Kidney tubule cell (primary cell): ENCODE results near the gene FER.
"Not testable (repeated sequence)": the region's sequence is repeated elsewhere in the genome, so short reads cannot be mapped to it uniquely, and the experiment has no call there.

Experiments used
- DNase-seq: peaks from one replicate; pipeline ENCODE4 v3.0.0-alpha.2; 2018; ENCODE audit warnings: low spot score

The FER gene

DNA sequence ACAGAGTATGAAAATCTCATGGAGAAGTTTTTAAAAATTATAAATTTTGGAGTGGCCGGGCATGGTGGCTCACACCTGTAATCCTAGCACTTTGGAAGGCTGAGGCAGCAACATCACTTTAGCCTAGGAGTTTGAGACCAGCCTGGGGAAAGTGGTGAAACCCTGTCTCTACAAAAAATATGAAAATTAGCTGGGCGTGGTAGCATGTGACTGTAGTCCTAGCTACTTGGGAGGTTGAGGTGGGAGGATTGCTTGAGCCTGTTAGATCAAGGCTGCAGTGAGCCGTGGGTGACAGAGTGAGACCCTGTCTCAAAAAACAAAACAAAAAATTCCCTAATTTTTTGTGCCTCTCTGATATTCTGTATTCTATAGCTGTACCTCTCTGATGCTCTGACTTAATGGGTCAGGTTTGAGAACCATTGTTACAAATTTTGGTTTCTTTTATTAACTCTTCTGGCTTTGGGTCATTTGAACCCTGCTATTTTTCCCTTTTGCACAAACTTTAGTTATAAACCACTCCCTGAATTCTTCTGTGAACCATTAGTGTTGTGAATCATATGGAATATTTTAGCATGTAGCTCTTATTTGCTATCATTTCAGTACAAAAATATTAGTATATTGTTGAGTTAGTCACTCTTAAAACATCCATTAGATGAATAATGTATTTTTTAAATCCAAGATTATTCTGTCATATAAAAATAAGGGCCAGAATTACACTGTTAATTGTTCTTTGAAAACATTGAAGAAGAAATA, 51.0 kb downstream of the FER start:
- no peak for DNase-seq

DNA sequence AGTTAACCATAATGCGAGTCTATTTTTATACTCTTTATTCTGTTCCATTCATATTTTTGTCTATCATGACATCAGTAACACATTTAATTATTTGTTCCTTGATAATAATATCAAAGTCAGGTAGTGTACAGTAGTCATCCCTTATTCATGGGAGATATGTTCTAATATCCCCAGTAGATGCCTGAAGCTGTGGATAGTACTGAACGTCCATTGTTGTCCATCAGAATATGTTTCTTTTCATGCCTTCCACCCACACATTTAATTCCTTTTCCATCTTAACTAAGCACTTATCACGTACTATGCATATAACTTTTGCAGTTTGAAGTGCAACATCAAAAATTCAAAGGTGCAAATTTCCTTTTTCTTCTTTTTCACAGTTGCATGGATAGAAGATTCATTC, 53.6 kb downstream of the FER start:
- DNase-seq: no peak

DNA sequence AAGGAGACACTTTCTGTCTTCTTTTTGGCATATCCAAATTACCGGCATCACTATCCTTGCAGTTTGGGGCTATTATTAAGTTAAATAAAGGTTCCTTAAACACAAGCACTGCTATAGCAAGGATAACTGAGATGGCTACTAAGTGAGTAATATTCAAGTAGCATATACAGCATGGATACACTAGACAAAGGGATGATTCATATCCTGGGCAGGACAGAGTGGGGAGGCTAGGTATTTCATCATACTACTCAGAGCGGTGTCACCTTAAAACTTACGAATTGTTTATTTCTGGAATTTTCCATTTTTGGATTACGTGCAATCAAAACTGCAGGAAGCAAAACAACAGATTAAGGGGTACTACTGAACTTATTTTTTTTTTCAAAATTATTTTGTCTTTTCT, 54.1 kb downstream of the FER start:
- DNase-seq: peak; percentile 90

DNA sequence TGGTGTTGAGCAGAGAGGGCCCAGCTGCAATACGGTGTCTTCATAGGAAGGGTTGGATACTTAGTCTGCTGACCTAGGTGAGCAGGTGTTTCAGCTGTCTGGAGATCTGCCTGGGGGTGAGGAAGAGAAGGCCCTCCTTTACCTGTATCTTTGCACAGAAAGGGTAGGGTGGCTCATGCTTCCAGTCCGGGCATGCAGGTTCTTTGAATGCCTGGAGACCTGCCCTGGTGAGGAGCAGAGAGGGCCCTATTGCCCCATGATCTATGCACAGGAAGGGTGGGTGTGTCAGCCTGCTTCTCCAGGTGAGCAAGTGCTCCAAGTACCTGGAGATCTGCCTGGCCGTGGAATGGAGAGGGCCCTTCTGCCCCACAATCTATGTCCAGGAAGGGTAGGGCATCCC, 63.0 kb downstream of the FER start:
- no peak for DNase-seq

GRCh38 chr5:108813673-108814072, 66.0 kb downstream of the FER start:
- DNase-seq: no peak

DNA sequence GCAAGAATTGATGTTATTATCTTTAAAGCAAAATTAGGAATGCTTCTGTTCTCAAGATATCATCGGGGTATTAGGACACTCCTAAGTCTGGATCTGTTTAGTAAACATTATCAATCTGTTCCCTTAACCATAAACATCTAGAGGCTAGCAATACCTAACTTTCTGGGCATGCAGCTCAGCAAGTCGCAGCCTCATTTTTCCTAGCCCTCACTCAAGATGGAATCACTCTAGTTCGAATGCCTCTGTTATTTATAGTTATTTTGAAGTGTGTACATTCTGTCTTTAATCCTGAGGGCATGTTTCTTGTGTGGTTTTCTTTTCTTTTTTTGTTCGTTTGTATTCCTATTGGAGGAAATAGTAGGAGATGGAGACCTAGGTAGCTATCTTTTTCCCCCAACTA, 66.9 kb downstream of the FER start:
- no peak for DNase-seq

DNA sequence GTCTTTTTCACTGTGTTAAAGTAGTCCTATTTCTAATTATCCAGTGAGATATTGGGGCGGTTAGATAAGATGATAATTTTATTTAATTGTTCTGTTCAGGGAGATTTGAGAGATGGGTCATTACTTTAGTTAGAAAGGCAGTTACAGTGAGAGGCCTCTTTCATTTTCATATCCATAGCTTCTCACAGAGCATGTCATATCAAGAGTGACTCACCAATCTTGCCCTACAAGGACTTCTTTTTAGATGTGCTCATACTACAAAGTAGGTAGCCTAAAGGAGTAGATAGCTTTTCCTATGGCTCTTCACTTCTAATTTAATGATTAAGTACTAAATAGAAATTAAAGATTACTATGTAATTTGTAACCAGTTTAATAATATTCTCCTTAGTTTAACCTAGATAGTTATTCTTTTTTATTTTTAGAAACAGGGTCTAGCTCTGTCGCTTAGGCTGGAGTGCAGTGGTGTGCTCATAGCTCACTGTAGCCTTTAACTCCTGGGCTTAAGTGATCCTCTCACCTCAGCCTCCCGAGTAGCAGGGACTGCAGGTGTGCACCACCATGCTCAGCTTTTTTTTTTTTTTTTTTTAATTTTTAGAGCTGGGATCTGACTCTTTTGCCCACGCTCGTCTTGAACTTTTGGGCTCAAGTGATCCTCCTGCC, 71.0 kb downstream of the FER start:
- peak; percentile 58 for DNase-seq

DNA sequence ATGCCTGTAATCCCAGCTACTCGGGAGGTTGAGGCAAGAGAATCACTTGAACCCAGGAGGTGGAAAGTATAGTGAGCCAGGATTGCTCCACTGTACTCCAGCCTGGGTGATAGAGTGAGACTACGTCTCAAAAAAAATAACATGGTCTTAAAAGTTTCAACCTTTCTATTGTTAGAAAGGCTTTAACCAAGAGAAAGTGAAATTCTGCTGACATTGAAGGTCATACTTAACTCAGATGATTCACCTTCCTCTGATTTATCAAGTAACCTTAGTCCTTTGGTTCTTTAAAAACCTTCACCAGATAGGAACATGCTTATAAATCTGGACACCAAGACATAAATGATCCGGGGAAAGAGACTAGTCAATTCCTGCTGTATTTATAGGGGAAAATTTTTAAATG, 73.3 kb downstream of the FER start:
- DNase-seq: no peak

DNA sequence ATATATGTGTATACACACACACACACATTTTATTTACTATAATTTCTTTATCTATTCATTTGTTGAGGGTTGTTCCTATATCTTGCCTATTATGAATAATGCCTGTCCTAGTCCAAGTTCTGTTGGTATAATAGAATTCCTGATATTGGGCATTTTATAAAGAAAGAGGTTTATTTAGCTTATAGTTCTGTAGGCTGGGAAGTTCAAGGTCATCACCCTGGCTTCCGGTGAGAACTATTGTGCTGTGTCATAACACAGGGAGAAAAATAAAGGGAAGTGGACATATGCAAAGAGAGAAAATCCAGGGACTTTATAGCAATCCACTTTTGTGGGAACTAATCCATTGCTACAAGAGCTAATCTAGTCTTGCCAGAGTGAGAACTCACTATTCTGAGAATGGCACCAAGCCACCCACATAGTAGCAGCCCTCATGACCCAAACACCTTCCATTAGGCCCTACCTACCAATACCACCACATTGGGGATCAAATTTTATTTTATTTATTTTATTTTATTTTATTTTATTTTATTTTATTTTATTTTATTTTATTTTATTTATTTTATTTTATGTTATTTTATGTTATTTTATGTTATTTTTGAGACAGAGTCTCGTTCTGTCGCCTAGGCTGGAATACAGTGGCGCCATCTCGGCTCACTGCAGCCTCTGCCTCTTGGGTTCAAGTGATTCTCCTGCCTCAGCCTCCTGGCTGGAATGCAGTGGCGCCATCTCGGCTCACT, 74.7 kb downstream of the FER start:
- no peak for DNase-seq

- no peak for DNase-seq
Observed at GRCh38 chr5:108827131-108827530, 79.4 kb downstream of the FER start.

DNA sequence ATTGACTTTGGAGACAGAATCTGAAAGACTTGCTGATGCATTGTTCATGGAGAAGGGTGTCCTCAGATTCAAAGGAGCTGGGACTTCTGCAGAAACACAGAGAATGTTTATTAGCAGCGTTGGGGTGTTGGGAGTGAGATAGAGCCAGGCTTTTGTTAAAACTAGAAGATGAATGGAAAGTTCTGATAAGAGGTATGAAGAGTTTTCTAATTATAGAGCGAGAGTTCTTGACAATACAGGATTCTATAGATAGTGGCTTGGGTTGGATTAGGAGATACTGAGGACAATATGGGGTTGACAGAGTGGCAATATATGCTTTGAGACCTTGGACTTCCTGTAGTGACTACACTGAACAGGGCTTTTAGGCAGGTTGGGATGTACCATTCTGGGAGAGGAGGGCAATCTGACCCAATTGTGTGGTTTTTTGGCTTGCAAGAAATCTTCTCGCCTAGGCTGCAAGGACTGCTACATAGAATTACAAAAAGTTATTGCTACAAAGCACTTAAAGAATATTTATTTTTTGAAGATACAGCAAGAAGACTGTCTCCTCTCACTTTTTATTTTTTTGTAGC, 83.1 kb downstream of the FER start:
- DNase-seq: no peak

- no peak for DNase-seq
Observed at GRCh38 chr5:108836492-108836891, 88.8 kb downstream of the FER start.

- DNase-seq: not testable (repeated sequence)
Observed at GRCh38 chr5:108842260-108842941, 94.7 kb downstream of the FER start.

DNA sequence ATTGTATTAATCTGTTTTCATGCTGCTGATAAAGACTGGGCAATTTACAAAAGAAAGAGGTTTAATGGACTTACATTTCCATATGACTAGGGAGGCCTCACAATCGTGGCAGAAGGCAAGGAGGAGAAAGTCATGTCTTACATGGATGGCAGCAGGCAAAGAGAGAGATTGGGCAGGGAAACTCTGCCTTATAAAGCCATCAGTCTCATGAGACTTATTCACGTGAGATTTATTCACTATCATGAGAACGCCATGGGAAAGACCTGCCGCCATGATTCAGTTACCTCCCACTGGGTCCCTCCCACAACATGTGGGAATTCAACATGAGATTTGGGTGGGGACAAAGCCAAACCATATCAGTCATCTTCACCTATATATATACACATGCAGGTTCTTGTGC, 103.4 kb downstream of the FER start:
- not testable (repeated sequence) for DNase-seq

- DNase-seq: no peak
Observed at GRCh38 chr5:108857905-108858304, 110.2 kb downstream of the FER start.

DNA sequence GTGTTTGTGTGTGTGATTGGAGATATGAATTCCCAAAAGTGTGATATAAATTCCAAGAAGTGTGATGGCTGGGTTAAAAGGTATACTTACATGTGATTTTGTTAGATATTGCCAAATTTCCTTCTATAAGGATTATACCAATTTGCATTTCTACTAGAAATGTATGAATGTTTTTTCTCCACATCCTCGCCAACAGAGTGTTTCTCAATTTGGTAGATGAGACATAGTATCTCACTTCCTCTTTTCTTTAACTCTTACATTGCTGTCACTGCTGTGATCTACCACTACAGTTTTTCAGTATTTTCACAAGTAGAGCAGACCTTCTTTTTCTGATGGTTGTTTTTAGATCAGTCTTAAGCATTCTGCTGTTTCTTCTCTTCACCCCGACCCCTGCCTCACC, 111.3 kb downstream of the FER start:
- no peak for DNase-seq

DNA sequence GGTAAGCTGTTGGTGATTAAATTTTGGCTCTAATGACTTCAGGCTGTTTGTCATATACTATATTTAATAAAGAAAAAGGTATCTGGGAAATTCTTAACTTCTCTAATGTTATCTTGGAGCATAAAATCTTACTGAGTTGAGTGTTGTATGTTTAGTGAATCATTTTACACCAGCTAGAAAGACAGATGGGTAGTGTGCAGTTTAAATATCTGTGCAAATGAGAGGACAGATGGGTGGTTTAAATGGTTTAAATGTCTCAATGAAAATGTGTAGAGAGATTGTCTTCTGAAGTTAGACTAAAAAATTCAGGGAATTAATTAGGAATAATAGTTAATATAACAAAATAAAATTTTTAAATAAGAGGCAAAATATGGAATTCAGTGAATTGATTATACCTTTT, 114.5 kb downstream of the FER start:
- no peak for DNase-seq

GRCh38 chr5:108866097-108866496, 118.4 kb downstream of the FER start:
- not testable (repeated sequence) for DNase-seq

GRCh38 chr5:108867656-108868055, 120.0 kb downstream of the FER start:
- DNase-seq: no peak

- no peak for DNase-seq
Observed at GRCh38 chr5:108869066-108869465, 121.4 kb downstream of the FER start.

DNA sequence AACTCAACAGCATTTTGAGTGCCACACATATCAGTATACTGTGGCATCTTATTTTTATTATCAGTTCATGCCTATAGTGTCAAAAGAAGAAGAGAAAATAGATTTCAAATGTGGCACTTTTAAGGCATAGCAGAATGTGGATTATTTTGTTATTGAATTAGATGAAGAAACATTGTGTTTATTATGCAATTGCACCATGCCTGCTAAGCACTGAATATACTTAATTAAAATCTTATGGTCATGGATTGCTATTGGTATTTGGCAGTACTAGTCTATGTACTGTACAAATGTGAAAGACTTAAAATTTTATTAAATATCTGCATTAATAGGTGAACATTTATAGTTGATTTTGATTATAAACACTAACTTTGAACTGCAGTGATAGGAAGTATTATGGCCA, 128.8 kb downstream of the FER start:
- DNase-seq: no peak

DNA sequence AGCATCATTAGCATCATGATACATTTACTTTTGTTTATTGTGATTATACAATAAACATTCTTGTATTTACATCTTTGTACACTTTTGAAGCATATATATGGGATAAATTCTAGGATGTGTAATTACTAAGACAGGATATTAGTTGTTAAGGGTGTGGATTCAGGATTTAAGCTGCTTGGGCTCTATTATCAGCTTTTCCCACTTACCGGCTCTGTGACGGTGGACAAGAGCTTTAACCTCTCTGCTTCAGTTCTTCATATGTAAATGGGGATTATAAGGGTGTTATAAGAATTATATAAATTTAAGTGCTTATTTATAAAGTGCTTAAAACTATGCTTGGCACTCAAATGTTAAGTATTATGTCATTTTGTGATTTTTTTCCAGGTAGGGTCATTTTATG, 131.1 kb downstream of the FER start:
- DNase-seq: no peak
